Activated CD8-positive, alpha-beta memory T cell treated with anti-CD3 and anti-CD28 coated beads, Interleukin-2, amount 50 U/mL, for 24 hours (primary cell): ENCODE results near the gene GPALPP1.
"Not testable (repeated sequence)": the region's sequence is repeated elsewhere in the genome, so short reads cannot be mapped to it uniquely, and the experiment has no call there.

ENCODE experiments used
- DNase-seq: peaks from one replicate; pipeline ENCODE4 v3.0.0-alpha.2; 2020; ENCODE audit errors: extremely low read depth

Gene GPALPP1

DNA sequence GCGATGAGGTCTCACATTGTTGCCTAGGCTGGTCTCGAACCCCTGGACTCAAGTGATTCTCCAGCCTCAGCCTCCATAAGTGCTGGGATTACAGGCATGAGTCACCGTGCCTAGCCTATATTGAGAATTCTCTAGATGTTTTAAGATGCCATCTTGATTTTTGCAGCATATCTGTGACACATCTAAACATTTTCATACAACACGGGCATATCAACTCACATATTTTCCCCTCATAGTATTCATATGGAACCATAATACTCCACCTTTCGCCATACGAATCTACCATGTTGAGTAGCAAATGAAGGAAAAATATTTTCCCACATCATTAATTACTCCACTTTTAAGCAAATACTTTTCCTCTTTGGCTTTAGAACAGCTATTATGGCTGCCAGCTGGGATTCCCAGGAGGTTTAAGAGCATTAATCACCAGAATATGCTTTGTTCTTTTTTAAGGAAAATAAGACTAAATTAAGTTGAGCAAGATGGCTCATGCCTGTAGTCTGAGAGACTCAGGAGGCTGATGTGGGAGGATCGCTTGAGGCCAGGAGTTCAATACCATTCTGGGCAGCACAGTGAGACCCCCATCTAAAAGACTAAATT, 74.0 kb downstream of the GPALPP1 start:
- DNase-seq, result no peak

DNA sequence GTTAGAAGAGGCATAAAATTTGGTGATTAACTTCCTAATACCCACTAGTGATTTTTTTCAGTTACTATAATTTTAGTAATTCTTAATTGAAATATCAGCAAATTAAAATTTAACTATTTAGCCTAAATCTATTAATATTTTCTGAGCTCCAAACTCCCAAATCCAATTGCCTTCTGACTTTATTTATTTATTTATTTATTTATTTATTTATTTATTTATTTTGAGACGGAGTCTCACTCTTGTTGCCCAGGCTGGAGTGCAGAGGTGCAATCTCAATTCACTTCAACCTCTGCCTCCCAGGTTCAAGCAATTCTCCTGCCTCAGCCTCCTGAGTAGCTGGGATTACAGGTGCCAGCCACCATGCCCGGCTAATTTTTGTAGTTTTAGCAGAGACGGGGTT, 74.6 kb downstream of the GPALPP1 start:
- not testable (repeated sequence) for DNase-seq

DNA sequence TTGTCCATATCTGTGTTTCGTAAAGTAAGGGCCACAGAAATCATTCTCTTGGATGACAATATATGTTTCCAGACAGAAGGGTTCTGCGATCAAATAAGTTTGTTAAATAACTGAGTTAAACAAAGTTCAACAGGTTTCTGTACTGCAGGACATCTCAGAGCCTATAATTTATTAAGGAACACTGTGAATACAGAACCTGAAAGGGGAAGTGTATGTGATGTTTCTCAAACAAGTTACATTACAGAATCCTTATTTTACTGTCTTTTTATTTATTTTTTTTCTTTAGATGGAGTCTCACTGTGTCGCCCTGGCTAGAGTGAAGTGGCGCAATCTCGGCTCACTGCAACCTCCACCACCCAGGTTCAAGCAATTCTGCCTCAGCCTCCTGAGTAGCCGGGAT, 75.6 kb downstream of the GPALPP1 start:
- DNase-seq, result no peak

DNA sequence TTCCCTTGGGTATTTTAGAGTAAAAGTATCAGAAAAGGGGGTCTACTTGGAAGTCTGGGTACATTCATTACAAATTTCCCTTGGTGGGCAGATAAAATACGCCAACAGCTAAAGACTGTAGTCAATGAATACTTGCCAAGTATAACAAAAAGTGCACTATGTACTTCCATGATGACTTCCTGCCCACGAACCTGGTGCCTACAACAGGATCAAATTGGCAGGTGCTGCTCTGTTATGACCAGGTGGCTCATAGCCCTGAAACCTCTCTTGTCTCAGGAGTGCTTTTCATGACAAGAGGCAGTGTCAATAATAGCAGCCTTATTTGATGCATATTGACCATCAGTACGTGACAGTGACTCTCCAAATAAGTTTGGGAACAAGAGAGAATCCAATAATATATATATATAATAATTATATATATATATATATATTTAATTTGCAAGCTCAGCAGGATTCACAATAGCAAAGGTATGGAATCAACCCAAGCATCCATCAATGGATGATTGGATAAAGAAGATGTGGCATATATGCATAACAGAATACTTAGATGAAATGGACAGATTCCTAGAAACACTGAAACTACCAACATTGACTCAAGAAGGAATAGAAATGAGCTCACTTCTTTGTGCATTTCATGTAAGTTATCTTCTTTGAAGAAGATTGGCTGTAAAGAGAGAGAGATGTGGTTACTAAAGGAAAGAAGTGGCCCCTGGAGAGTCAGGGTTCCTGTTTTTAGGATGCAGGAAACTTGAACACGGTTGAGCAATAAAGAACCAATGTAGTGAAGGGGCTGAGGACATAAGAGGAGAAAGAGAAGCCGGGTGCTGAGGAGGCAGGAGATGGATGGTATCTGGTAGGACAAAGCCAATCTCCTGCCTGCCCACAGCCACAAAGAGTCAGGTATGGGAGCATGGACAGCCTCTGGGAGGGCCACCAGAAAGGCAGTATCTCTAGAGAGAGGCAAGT, 79.0 kb downstream of the GPALPP1 start:
- DNase-seq, result no peak

DNA sequence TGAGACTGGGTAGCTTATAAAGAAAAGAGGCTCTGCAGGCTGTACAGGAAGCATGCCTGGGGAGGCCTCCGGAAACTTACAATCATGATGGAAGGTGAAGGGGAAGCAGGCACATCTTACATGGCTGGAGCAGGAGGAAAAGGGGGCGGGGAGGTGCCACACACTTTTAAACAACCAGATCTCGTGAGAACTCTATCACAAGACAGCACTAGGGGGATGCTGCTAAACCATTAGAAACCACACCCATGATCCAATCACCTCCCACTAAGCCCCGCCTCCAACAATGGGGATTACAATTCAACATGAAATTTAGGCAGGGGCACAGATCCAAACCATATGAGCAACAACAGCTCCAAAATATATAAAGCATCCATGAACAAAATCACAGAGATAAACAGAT, 84.5 kb downstream of the GPALPP1 start:
- DNase-seq, result no peak

DNA sequence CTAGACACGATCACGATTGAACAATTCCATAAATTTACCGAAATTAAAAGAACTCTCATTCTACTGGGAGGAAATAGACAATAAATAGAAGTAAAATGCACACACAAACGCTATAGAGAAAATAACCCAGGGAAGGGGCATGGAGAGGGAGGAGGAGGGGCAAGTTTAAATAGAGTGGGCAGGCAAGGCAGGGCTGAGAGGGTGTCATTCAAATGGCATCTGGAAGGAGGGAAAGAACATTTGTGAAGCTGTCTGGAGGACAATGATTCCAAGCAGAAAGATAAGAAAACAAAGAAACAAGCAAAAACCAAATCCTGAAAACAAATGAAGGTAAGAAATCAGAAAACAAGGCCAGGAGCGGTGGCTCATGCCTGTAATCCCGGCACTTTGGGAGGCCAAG, 85.4 kb downstream of the GPALPP1 start:
- no peak for DNase-seq

DNA sequence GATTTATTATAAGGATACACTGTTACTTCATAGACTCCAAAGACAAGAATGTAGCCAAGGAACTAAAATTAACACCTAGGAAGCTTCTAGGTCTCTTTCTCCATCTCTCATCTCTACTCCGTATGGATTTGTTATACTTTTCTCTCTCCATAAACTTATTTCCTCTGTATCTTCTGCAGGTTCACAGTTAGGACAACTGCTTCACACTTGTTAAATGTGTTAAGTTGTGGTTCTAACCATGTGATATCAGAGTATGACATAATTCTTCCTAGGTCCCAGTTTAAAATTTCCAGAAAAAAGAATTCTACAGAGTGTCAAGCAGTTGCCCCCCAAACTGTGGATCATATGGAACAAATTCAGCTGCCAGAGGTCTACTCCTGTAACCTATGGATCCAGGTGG, 88.7 kb downstream of the GPALPP1 start:
- no peak for DNase-seq
